ENCODE results near the gene ACYP2. TPM values are rescaled to one million over a fixed set of nuclear protein-coding genes. Genes with fewer than 3 reads are reported as not detected.
A peak's percentile ranks its signal among the peaks of the same experiment; 100 is the strongest.

The ACYP2 gene
- total RNA-seq, 1 donor from 2014 or later = 4.4 TPM

DNA sequence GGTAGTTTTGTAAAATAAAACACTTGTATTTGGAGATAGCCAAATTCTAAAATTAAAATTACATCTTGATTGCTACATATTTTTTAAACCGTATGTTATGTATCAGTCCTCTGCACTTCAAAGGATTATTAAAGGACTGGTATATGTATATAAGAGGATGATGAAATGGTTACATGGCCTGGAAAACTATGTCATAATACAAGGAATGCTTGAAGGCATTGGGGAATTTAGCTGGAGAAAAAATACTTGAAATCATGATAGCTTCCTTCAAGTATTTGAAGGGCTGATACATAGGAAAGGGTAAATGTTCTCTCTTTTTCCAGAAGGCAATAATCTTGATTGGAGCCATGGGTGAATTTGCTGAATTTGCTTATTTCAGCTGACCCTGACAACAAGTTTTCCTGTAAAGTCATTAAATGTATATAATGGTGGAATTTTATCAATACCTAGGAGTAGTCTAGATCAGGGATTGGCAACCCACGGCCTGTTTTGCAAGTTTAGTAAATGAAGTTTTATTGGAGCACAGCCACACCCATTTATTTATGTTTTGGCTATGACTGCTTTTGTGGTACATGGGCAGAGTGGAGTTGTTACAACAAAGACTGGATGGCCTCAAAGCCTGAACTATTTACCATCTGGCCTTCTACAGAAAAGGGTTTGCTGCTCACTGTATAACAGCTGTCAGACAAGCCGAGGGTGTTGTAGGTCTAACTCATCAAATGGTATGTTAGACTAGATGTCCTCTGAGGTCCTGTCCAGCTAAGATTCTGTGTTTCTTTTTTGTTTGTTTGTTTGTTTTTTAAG is 34.4 kb downstream of the ACYP2 start:
- no peak for DNase-seq (ENCODE audit: low read depth in 2 of 2)

DNA sequence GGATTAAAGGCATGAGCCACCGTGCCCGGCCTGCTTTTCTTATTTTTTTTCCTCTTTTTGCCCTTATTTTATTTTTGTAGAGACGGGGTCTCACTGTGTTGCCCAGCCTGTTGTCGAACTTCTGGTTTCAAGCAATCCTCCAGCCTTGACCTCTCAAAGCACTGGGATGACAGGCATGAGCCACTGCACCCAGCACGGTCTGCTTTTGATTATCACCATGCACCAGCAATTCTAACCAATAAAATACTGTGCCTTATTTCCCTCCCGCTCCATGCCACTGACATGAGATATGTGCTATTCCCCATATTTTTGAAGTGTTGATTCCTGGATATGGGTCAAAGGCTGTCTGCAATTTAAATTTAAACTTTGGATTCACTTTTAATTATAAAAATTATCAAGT is 42.9 kb downstream of the ACYP2 start:
- DNase-seq (ENCODE audit: low read depth in 2 of 2) = no peak

DNA sequence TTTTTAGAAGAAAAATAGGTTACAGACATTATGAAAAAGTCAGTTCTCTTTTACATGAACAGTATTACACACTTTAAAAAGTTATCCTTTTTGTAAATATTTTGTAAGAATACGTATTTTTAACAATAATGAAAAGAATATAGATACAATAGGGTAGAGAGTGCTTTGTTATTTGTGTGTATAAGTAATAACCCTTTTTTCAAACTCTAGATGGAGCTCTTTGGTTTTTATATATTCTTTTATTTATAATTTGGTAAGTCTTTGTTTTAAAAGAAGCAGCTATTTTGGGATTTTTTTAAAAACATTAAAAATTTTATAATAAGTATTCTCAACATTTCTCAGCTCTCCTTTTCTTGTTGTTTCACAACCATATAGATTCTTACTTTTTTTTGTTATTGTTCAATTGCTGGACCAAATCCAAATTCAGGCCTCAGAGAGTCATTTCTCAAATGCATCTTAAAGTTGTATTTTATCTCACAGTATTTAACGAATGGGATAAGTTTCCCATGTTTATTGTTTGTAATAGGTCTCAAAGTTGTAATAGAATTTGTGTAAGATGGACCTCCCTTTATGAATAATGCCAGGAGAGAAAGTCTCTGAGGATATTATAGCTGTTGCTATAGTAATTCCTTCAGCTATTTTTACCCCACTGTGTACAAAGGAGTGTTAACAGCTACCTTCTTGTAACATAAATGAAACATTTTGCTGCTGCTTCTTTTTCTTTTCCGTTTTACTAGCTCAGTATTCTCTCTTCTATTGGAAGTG is 46.4 kb downstream of the ACYP2 start:
- DNase-seq (ENCODE audit: low read depth in 2 of 2) = peak; percentile 2 to 10

DNA sequence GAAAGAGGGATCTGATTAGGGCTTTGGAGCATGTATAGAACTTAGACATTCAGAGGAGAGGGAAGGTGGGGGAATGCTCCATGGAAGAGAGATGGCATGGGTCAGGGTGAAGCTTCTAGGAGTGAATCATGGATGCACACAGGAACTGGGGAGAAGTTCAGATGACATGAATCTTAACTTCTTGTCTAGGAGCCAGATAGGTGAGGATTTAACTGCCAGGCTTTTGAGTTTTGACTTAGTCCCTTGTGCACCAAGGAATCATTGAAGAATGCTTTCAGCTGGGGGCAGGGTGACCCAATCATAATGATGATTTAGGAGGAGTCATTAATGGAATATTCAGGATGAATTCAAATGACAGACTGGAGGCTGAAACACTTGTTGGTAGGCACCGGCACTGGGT is 48.7 kb downstream of the ACYP2 start:
- DNase-seq (ENCODE audit: low read depth in 2 of 2) = no peak

DNA sequence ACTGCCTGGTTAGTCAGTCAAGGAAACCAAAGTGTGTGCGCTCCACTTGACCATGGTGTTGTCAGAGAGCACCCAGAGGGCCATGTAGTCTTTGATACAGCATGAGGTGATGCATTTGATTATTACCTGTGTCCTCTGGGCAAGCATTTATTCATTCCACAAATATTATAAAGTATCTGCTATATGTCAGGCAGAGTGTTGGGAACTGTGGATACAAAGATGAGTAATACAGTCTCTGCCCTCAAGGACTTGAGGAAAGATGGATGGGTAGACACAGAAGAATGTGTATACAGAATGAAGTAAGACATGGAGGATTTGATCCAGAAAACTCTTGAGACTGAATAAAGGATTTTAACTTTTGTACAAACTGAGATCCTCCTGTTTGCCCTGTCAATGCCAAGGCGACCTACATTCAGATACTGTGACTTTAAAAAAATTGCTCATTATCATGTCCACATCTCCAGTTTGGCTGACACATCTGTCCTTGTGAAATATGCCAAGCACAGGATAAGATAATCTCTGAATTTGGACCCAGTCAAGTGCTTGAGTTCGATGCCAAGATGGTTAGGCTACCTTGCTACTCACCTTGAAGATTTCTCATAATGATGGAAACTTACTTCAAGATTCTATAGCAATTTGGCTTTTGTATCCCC is 50.8 kb downstream of the ACYP2 start:
- DNase-seq (ENCODE audit: low read depth in 2 of 2) = no peak

DNA sequence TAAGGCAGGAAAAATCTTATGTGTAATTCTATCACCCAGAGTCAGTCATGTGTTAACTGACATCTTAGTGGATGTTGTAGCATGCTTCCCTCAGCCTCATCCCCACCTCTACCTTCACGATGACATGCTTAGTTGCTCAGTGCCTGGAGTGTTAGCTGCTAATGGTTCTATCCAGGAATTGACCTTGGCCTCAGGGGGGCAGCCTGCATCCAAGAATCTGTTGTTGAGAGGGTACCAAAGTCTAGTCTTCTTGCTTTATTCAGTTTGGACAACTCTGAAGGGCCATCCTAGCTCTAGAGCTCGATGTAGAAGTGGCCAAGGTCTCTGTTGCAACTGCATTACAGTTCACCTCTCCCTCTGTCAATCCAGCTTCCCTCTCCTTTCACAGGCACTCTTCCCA is 61.2 kb downstream of the ACYP2 start:
- DNase-seq (ENCODE audit: low read depth in 2 of 2) = peak; percentile 46 to 62

DNA sequence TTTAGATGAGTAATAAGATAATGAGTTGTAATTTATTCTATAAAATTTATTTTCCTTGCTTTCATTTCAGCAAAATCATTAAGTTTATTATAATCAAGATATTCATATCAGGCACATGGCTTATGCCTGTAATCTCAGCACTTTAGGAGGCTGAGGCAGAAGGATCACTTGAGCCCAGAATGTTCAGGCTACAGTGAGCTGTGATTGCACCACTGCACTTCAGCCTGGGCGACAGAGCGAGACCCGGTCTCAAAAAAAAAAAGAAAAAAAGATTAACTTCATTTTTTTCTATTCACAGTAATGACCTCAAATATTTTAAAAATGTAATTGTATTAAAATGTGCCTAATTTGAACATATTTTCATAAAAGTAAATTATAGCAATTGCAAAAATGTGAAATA is 67.9 kb downstream of the ACYP2 start:
- DNase-seq (ENCODE audit: low read depth in 2 of 2) = no peak

DNA sequence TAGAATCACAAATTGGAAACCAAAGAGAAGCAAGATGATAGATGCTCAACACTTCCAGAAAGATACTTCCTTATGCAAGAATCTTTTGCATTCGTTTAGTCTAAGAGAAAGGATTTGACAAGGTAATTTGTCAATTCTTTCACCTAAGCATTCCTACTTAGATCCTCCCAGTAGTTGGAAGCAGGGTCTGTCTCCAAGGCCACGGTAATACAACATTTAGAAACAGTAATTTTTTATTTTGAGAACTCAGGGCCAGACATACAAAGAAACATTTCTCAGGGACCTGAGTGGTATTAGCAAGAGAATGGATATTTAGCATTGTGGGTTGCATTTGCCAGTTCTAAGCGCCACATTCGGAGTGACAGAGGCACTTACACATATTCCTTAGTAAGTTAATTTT is 68.6 kb downstream of the ACYP2 start:
- no peak for DNase-seq (ENCODE audit: low read depth in 2 of 2)

DNA sequence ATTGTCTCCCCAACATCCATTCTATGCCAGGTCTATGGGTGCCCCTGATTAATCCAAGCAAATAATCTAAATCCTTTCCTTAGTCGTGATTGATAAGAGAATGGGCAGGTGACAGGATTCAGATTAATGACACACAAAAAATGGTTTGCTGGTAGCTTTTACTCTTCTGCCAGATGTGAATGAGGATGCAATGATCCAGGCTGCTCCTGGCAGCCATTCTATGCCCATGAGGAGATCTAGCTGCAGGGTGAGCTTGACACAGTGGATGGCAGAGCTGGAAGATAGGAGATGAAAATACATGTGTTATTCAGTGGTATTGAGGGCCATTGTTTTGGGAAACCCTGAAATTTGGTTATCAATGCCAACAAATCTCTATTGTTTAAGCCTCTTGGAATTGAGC is 69.7 kb downstream of the ACYP2 start:
- no peak for DNase-seq (ENCODE audit: low read depth in 2 of 2)

DNA sequence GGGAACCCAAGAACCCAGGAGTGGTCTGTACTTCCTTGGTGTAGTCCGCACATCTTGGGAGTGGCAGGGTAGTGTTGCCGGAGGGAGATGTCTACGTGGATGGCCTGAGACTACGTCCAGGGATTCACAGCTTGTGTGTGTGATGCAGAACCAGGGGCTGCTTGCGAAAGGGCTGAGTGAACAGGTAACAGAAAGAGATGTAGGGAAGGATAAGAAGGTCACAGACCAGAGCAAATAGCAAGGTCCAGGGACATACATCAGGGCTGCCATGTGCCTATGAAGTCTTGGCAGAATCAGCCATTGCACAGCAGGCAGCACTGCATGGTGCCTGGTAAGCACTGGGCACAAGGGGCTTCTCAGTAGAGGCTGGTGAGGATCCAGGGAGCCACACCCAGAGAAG is 71.9 kb downstream of the ACYP2 start:
- no peak for DNase-seq (ENCODE audit: low read depth in 2 of 2)

DNA sequence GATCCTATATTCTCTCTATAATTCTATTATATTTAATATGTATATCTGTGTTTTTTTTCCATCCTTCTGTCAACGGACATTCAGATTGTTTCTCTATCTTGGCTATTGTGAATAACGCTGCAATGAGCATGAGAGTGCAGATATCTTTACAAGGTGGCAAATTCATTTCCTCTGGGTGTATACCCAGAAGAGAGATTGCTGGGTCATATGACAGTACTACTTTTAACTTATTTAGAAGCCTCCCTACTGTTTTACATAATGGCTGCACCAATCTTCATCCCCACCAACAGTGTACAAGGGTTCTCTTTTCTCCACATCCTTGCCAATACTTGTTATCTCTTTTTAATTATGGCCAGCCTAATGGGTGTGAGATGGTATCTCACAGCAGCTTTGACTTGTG is 74.1 kb downstream of the ACYP2 start:
- no peak for DNase-seq (ENCODE audit: low read depth in 2 of 2)

DNA sequence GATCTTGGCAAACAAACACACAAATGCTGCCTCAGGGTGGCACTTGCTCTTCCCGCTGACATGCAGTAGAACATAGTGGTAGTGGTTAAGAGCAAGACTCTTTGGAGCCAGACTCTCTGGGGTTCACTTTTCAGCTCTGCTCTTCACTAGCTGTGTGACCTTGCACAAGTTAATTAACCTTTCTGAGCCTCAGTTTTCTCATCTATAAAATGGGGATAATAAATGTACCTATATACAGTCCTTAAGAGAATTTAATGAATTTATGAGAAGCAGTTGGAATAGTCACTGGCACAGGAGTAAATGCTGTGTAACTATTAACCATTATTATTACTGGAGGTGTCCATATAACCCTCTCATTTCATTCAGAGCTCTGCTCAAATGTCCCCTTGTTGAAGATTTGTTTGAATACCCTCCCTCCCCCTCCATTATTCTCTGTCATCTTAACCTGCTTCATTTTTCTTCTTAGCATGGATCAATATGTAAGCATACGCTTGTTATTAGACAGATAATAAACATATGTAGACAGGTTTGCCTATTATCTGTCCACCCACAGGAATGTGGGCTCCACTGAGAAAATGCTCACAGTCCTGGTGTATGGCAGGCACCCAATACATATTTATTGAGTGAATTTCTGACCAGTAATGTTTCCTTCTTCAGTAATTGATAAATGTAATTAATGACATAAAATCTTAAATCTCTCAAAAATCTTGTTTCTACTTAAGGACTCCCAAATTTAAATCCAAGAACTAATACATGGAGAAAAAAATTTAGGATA is 76.1 kb downstream of the ACYP2 start:
- no peak for DNase-seq (ENCODE audit: low read depth in 2 of 2)

DNA sequence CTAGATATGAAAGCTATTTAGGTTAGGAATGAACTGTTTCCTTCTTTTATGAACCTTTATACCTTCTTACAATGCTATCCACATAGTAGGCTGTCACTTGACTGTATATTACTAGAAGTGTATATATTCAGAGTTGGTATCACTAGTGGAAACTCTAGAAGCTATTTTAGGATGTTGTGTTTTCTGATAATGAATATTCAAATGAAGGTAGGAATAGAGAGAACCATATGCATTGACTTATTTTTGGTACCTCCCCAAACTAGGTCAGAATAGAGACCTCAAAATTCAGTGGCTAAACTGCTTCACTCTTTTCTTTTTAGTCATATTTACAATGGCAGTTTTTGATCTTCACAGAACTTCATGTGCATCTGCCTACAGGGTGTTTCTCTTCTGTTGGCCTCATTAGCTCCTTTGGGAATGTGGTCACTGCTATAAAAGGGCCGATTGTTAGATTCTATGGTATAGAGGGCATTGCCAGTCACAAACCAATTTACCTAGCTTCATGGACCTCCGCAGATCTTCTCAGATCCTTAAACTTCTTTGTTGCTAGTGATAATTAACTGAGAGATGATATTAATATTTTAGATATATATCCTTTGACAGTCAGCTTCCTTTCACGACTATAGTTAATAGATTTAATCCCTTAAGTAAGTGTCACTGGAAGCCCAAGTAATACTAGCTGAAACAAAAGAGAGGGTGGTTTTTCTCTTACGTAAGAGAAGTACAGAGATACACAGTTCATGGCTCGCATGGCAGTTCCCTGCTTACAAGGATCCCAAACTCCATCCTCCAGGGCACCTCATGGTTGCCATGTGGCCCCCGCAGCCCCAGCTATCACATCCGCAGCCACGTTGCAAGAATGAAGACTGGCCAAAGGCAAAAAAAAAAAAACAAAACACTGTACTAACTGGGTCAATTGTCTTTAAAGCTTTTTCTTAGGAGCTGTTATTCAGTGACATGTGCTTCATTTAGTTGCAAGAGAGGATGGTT is 79.6 kb downstream of the ACYP2 start:
- DNase-seq (ENCODE audit: low read depth in 2 of 2) = no peak

DNA sequence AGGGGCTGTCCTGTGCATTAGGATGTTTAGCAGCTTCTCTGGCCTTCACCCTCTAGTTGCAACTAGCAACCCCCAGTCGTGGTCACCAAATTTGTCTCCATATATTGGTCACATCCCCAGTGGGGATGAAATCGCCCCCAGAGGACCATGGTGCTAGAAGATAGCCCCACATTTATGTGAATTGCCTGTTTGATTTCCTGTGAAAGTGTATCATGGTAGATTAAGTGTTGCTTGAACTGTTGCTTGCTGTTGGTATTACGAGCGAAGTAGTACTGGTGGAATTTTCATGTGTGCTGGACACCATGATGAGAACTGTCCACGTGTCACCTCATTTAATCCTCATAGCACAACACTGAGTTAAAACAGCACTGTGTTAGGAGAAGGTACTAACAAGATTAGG is 81.2 kb downstream of the ACYP2 start:
- no peak for DNase-seq (ENCODE audit: low read depth in 2 of 2)

DNA sequence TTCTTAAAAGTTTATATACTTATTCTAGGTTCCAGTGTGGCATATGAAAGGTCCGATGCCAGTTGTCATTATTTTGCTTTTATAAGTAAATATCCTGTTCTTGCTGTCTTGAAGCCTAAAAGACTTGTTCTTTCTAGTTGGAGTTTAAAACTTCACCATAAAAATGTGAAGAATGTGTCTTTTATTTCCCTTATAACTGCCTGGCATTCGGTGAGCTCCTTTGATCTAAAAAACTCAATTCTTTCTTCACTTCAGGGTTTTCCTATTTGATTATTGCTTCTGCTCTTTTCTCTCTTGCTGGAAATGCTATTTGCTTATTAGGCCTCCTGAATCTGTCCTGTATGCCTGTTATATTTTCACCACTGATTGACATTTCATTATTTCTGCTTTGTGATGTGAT is 89.1 kb downstream of the ACYP2 start:
- DNase-seq (ENCODE audit: low read depth in 2 of 2) = no peak

DNA sequence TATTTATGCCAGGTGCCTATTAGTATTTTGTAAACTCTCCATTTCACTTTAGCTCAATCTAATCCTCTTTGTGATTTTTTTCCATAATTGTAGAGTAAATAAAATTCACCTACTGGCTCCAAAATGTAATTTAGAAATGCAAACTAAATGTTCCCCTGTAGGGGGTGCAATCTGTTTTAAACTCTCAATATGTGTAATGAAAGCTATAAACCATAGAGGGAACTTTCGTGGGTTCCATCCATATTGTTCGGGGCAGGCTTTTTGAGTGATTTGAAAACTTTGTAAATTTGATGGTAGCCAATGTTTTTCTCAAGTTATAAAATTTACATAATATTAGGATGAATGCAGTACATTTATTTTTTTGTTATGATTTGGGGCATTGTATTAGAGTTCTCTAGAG is 91.2 kb downstream of the ACYP2 start:
- peak; percentile 68 to 73 for DNase-seq (ENCODE audit: low read depth in 2 of 2)

DNA sequence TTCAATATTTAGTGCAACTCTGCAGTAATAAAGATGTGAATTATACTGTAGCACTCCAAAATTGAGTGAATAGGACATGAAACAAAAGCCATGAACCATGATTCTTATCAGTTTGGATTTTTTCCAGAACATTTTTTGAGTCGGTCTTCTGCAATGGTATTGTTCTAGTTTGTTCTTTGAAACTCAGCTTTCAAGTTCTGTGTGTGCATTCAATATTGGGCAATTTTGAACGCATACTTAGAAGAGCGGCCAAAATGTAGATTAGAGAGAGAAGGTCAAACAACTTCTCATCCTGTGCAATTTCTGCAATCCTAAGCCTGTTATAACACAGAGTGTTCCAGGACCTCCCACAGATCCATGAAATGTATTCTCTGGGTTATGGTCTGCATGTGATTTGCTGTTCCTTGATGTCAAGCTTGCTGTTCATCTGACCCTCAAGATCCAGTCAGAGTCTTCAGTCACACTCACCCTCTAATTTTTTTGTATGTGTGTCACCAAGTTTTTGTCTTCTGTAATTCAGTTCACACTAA is 92.3 kb downstream of the ACYP2 start:
- DNase-seq (ENCODE audit: low read depth in 2 of 2) = peak in 1 of 2 donors; percentile 49

DNA sequence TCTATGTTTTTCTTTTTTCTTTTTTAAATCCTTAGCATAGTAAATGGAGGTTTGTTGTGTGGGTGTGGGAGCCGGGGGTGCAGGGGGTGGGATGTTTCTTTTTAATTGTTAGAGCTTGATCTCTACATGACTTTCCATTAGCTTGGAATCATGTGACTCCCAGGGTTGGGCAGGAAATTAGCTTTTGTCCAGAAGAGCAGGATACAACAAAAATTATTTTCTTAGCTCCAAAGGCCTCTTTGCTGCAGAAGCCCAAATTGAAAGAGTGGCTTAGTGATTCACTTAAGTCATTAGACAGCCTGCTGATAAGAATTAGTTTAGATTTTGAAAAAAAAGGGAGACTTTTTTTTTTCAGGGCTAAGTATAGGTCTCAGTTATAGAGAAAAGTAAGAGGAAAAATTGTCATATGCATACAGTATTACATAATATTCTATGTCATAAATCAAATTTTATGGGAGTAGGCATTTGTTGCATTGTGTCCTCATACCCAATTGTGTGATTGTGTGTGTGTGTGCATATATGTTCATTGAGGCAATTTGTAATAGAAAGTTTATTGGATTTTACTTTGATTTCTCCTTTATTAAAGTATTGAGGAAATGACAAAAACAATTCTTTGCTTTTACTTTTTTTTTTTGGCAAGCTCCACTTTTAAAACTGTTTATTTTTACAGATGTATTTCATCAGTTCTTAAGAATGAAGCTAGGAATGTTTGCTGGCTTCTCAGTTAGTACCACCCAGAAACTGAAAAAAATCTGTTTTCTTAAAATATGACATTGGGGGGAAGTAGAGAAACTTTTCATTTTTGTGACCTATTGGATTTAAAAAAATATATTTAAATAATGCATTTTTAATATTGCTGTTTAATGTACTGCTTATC is 93.2 kb downstream of the ACYP2 start:
- peak; percentile 39 to 40 for DNase-seq (ENCODE audit: low read depth in 2 of 2)

DNA sequence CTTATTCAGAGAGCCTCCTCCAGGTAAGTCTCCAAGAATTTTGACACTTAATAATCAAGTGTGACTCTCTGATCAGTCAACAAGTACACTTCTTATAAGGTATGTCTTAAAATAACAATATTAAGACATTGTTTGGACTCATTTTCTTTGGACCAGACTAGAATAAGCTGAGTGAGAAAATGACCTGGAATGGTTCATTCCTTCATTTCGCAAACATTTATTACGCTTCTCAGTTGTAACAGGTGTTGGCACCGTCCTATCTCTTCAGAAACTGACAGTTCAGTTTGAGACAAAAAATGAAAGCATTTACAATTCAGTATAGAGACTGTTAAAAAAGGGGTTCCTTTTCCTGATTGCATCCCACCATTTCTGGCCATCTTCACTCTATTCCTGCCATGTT is 94.0 kb downstream of the ACYP2 start:
- DNase-seq (ENCODE audit: low read depth in 2 of 2) = no peak

All from dermis microvascular lymphatic vessel endothelial cell (primary cell).